ENCODE results near the gene DPP3. TPM values are rescaled to one million over a fixed set of nuclear protein-coding genes. Genes with fewer than 3 reads are reported as not detected.

The DPP3 gene
- total RNA-seq, 1 donor from 2014 or later, result 49.9 TPM

- no peak for DNase-seq (ENCODE audit: low read depth in 2 of 2)
Measured at GRCh38 chr11:66555416-66555815, 75.2 kb downstream of the DPP3 start.

DNA sequence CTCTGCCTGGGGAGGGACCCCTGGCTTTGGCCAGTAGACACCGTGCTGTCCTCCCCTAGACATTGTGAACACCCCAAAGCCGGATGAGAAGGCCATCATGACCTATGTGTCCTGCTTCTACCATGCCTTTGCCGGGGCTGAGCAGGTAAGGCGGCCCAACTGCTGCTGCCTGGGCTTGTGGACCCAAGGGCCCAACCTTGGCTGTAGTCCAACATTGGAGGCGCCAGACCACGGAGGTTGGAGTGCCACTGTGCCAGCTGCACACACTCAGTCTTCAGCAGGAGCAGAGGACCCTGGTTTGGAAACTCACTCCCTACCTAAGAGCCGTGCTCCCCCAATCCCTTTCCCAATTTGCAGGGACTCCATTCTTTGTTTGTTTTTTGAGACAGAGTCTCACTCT lies 75.9 kb downstream of the DPP3 start:
- no peak for DNase-seq (ENCODE audit: low read depth in 2 of 2)

GRCh38 chr11:66557733-66558326 lies 77.6 kb downstream of the DPP3 start:
- no peak for DNase-seq (ENCODE audit: low read depth in 2 of 2)

Other genes with a start within 250 kb of the DPP3 start
- 8.5 and 9.9 TPM in 2 replicates for gene KLC2, start 222.7 kb upstream of the DPP3 start, total RNA-seq
- gene RAB1B, start 211.8 kb upstream of the DPP3 start, total RNA-seq, result 64.3 and 98.1 TPM in 2 replicates
- gene CNIH2, start 202.3 kb upstream of the DPP3 start, total RNA-seq, result 0.25 TPM in 1 of 2 replicates, not detected in the other
- gene YIF1A, start 191.3 kb upstream of the DPP3 start, total RNA-seq, result 123 and 146 TPM in 2 replicates
- gene TMEM151A, start 188.5 kb upstream of the DPP3 start, total RNA-seq, result under 0.01 TPM in 1 of 2 replicates, not detected in the other
- under 0.01 and 0.13 TPM in 2 replicates for gene CD248, start 163.4 kb upstream of the DPP3 start, total RNA-seq
- 4.7 and 5.9 TPM in 2 replicates for gene RIN1, start 144.0 kb upstream of the DPP3 start, total RNA-seq
- 53.1 and 53.7 TPM in 2 replicates for gene BRMS1, start 135.3 kb upstream of the DPP3 start, total RNA-seq
- 18.7 and 21.0 TPM in 2 replicates for gene B4GAT1, start 132.8 kb upstream of the DPP3 start, total RNA-seq
- gene SLC29A2, start 108.7 kb upstream of the DPP3 start, total RNA-seq, result 0.77 and 1.0 TPM in 2 replicates
- gene NPAS4, start 59.4 kb upstream of the DPP3 start, total RNA-seq, result not detected in 2 replicates
- 29.2 and 37.5 TPM in 2 replicates for gene MRPL11, start 41.6 kb upstream of the DPP3 start, total RNA-seq
- 3.3 and 5.9 TPM in 2 replicates for gene PELI3, start 13.5 kb upstream of the DPP3 start, total RNA-seq
- gene BBS1, start 30.2 kb downstream of the DPP3 start, total RNA-seq, result 11.3 and 23.0 TPM in 2 replicates
- gene ZDHHC24, start 65.6 kb downstream of the DPP3 start, total RNA-seq, result 11.8 and 21.0 TPM in 2 replicates
- under 0.01 TPM in 2 replicates for gene ACTN3, start 66.5 kb downstream of the DPP3 start, total RNA-seq
- 13.4 and 45.5 TPM in 2 replicates for gene CTSF, start 88.2 kb downstream of the DPP3 start, total RNA-seq
- 0.13 TPM in 2 replicates for gene CCDC87, start 112.6 kb downstream of the DPP3 start, total RNA-seq
- 28.0 and 34.6 TPM in 2 replicates for gene CCS, start 112.8 kb downstream of the DPP3 start, total RNA-seq
- 19.6 and 21.5 TPM in 2 replicates for gene RBM14, start 136.2 kb downstream of the DPP3 start, total RNA-seq
- 122 and 162 TPM in 2 replicates for gene RBM4, start 158.3 kb downstream of the DPP3 start, total RNA-seq
- gene RBM4B, start 197.5 kb downstream of the DPP3 start, total RNA-seq, result 18.4 and 23.6 TPM in 2 replicates
- gene SPTBN2, start 248.8 kb downstream of the DPP3 start, total RNA-seq, result 18.1 and 22.6 TPM in 2 replicates